Neutrophil (primary cell): ENCODE measurements around the gene PDLIM7.
"Not testable (repeated sequence)": the region's sequence is repeated elsewhere in the genome, so short reads cannot be mapped to it uniquely, and the experiment has no call there.

Experiments
- H3K27ac ChIP-seq: fragments of 200-600 bp; sonication (generic); 2 replicates; pipeline ENCODE4 v1.5.1; 2016; ENCODE audit warnings: mild to moderate bottlenecking, moderate library complexity
- H3K27me3 ChIP-seq: fragments of 200-600 bp; sonication (generic); 2 replicates; pipeline ENCODE4 v1.6.0; 2016; ENCODE audit warnings: mild to moderate bottlenecking
- H3K36me3 ChIP-seq: fragments of 200-600 bp; sonication (generic); 2 replicates; pipeline ENCODE4 v1.5.1; 2017
- H3K4me1 ChIP-seq, 2 experiments: fragments of 200-600 bp in 1 of 2; sonication (generic) in 1 of 2; 1 replicate in 1 of 2; 2 replicates in 1 of 2; pipeline versions ENCODE4 v1.5.1 to v1.6.1; 2013 to 2016; ENCODE audit warnings: low read depth in 1 of 2, low read length in 1 of 2, mild to moderate bottlenecking in 1 of 2, moderate library complexity in 1 of 2; ENCODE audit not compliant: control insufficient read depth in 1 of 2, insufficient read depth in 1 of 2
- H3K4me3 ChIP-seq, 2 experiments: fragments of 200-600 bp in 1 of 2; sonication (generic) in 1 of 2; 1 replicate in 1 of 2; 2 replicates in 1 of 2; pipeline ENCODE4 v1.5.1; 2013 to 2016; ENCODE audit warnings: low read depth in 1 of 2, low read length in 1 of 2, mild to moderate bottlenecking in 1 of 2, moderate library complexity in 1 of 2
- H3K9me3 ChIP-seq: fragments of 200-600 bp; sonication (generic); 2 replicates; pipeline ENCODE4 v1.5.1; 2016
- CTCF ChIP-seq: fragments of 200-600 bp; sonication (generic); IDR thresholded peaks from 2 replicates; pipeline ENCODE4 v1.5.1; 2016; ENCODE audit warnings: antibody characterized with exemption

PDLIM7 gene

GRCh38 chr5:177539411-177539810 lies 42.0 kb upstream of the PDLIM7 start:
- Histone ChIP-seq H3K9me3 (no peaks in the 10 kb centered on the region), H3K4me3 (no peak overlapping the region), H3K27me3 (no peaks in the 10 kb centered on the region), H3K4me1 (peaks cover 24 to 27% of the 10 kb centered on the region in 2 experiments), H3K27ac (peak overlapping the region; percentile 61), H3K36me3 (peaks cover 58% of the 10 kb centered on the region)
- no peak for TF ChIP-seq CTCF

DNA sequence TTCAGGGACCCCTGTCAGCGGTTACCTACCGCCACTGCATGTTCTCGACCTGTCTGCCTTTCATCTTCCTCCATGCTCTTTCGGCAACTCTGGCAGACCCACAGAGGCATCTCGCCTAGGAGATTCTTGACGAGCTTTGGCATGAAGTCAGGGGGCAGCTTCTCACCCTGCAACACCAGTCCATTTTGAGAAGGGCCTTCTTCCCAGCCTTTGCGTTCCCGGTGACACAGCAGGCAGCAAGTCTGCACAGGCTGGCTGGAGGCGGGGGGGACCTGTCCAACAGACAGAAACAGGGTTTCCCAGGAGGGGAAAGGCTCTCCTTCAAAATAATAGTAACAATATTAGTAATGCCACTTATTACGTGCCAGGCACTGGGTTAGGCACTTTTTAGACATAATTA lies 41.5 kb upstream of the PDLIM7 start:
- Histone ChIP-seq H3K9me3 (no peaks in the 10 kb centered on the region), H3K36me3 (peaks cover 62% of the 10 kb centered on the region), H3K27ac (peak overlapping the region; percentile 61), H3K4me1 (peaks cover 24 to 27% of the 10 kb centered on the region in 2 experiments), H3K4me3 (no peak overlapping the region), H3K27me3 (no peaks in the 10 kb centered on the region)
- no peak for TF ChIP-seq CTCF

DNA sequence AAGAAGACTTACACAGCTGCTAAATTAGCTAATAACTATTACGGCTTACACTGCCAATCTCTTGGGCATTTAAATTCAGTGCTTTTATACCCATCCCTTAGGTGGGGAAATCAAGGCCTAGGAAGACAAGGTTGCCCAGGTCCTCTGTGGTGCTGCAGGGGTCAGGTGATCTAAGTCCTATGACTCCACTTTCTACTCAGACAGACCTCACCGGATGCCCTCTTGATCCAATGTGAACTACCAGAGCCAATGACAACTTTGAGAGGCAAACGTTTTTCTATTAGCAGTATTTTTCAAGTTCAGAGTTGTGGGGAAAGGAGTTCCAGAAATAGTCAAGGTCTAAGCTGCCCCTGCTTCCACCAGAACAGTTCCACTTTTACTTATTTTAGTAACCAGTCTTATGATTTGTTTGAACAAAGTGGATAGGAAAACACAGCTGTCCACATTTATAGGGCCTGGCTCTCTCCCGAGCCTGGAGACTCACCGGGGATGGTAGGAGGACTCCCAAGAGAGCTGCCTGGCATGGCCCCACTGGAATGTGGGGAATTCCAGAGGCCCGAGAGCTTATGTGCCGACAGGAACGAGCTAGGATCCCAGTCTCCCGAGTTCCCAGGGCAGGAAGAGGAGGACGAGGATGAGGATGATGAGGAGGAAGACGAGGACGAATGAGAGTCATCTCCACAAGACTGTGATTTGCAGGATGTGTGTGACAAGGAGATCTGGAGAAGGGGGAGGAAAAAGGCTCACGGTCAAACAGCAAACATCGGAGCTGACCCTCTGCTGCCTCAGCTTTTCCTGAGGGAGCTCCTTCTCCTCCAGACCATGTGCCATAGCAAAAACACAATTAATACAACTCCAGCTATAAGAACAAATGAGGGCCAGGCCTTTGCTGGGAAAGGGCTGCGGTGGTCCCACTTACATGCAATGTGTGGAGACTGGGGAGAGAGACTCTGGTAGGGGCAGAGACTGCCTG lies 40.3 kb upstream of the PDLIM7 start:
- H3K27ac ChIP-seq: no peak overlapping the region
- no peak for TF ChIP-seq CTCF
- no peaks in the 10 kb centered on the region for H3K27me3 ChIP-seq
- H3K4me3 ChIP-seq: no peak overlapping the region
- no peaks in the 10 kb centered on the region for H3K9me3 ChIP-seq
- H3K4me1 ChIP-seq: peaks cover 24% of the 10 kb centered on the region in 2 experiments
- H3K36me3 ChIP-seq: peaks cover 71% of the 10 kb centered on the region

DNA sequence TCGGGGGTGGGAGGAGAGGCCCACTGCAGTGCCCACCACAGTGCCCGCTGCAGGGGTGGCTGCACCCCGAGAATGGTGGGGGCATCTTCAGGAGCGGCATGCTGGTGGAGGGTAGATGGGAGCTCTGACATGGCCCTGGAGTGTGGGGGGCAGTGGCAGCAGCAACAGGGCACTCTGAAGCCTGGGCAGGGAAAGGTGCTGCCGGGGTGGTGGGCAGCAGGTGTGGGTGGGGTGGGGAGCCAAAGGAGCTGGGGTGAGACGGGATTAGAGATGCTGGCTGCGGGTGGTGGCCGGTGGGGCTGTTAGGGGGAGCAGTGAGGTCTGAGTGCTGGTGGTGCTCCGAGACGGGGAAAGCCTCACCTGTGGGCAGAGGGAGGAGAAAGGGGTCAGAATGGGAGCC lies 39.0 kb upstream of the PDLIM7 start:
- peaks cover 24% of the 10 kb centered on the region in 2 experiments for H3K4me1 ChIP-seq
- H3K36me3 ChIP-seq: peaks cover 76% of the 10 kb centered on the region
- no peaks in the 10 kb centered on the region for H3K27me3 ChIP-seq
- H3K9me3 ChIP-seq: no peaks in the 10 kb centered on the region
- no peak for TF ChIP-seq CTCF
- no peak overlapping the region for H3K4me3 ChIP-seq
- H3K27ac ChIP-seq: no peak overlapping the region

DNA sequence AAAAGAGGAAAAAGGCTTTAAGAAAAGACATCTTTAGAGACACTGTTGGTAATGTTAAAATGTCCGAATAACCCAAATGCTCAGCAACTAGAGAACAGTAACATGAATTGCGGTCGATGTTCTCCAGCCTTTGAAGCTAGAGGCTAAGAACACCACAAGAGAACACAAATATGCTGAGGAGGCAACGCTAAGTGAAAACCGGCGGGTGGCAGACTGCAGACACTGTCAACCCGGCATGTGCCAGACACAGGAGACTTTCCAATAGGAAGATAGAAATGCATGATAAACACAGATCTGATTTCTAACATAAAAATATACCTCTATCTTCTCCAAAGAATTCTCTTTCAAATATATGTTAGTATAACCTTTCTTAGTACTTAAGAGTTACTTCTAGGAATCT lies 37.7 kb upstream of the PDLIM7 start:
- no peaks in the 10 kb centered on the region for H3K9me3 ChIP-seq
- no peak overlapping the region for H3K4me3 ChIP-seq
- H3K4me1 ChIP-seq: peaks cover 12% of the 10 kb centered on the region in 2 experiments
- H3K27ac ChIP-seq: no peak overlapping the region
- no peak for TF ChIP-seq CTCF
- peaks cover 89% of the 10 kb centered on the region for H3K36me3 ChIP-seq
- no peaks in the 10 kb centered on the region for H3K27me3 ChIP-seq

- H3K4me3 ChIP-seq, H3K4me1 ChIP-seq, H3K9me3 ChIP-seq, H3K27me3 ChIP-seq, H3K27ac ChIP-seq: not testable (repeated sequence)
- H3K36me3 ChIP-seq: peaks cover 95% of the 10 kb centered on the region
Measured at GRCh38 chr5:177534433-177534832, 37.0 kb upstream of the PDLIM7 start.
